Left ventricle myocardium inferior (tissue), 1 donor: ENCODE measurements around the gene NGB. TPM values are rescaled to one million over a fixed set of nuclear protein-coding genes. Genes with fewer than 3 reads are reported as not detected.

ENCODE experiments used
- DNase-seq: peaks from one replicate; pipeline ENCODE4 v3.0.0-alpha.2; 2020
- H3K27ac ChIP-seq: fragments of 200-600 bp; replicated peaks from 2 replicates; pipeline ENCODE4 v1.8.0; 2021
- H3K27me3 ChIP-seq: fragments of 200-600 bp; 2 replicates; pipeline ENCODE4 v1.8.0; 2021; ENCODE audit warnings: low read depth
- H3K36me3 ChIP-seq: fragments of 200-600 bp; 2 replicates; pipeline ENCODE4 v1.8.0; 2021
- H3K4me1 ChIP-seq: fragments of 200-600 bp; 2 replicates; pipeline ENCODE4 v1.8.0; 2021
- H3K4me3 ChIP-seq: fragments of 200-600 bp; 2 replicates; pipeline ENCODE4 v1.8.0; 2021; ENCODE audit warnings: mild to moderate bottlenecking, moderate library complexity
- H3K9me3 ChIP-seq: fragments of 200-600 bp; replicated peaks from 2 replicates; pipeline ENCODE4 v1.8.0; 2021
- intact Hi-C: fragments of 100-400 bp; cut with micrococcal nuclease; formaldehyde crosslinking; loops from one replicate; pipeline ENCODE4 v1.11.0; 2022
- total RNA-seq: library from RNA; stranded (reverse); fragmentation: NEBNext Ultra II Directional; extraction: Animal tissue kit (Norgen Biotek cat#: 25700); gene quantifications from one replicate; pipeline ENCODE4 v1.2.1, GENCODE V29; 2021
- TF ChIP-seq, protein P1 (sequence below): fragments of 200-600 bp; IDR thresholded peaks from 2 replicates; pipeline ENCODE4 v1.8.0; 2021; ENCODE audit warnings: antibody characterized with exemption, mild to moderate bottlenecking, borderline replicate concordance
- donor health status: DM: no; HTN: yes; CAD: no; lungs with severe emphysema.

NGB gene
- total RNA-seq, 1 donor from 2014 or later, result not detected

GRCh38 chr14:77236814-77237213 is 34.2 kb downstream of the NGB start:
- no peak for DNase-seq
- TF ChIP-seq, protein P1, sequence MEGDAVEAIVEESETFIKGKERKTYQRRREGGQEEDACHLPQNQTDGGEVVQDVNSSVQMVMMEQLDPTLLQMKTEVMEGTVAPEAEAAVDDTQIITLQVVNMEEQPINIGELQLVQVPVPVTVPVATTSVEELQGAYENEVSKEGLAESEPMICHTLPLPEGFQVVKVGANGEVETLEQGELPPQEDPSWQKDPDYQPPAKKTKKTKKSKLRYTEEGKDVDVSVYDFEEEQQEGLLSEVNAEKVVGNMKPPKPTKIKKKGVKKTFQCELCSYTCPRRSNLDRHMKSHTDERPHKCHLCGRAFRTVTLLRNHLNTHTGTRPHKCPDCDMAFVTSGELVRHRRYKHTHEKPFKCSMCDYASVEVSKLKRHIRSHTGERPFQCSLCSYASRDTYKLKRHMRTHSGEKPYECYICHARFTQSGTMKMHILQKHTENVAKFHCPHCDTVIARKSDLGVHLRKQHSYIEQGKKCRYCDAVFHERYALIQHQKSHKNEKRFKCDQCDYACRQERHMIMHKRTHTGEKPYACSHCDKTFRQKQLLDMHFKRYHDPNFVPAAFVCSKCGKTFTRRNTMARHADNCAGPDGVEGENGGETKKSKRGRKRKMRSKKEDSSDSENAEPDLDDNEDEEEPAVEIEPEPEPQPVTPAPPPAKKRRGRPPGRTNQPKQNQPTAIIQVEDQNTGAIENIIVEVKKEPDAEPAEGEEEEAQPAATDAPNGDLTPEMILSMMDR, result no peak
- H3K27me3 ChIP-seq, result peaks cover 9% of the 10 kb centered on the region
- H3K4me1 ChIP-seq, result no peaks in the 10 kb centered on the region
- no peaks in the 10 kb centered on the region for H3K9me3 ChIP-seq
- no peak overlapping the region for H3K4me3 ChIP-seq
- H3K27ac ChIP-seq, result no peak overlapping the region
- no peaks in the 10 kb centered on the region for H3K36me3 ChIP-seq
- intact Hi-C loops, result no loop called here

DNA sequence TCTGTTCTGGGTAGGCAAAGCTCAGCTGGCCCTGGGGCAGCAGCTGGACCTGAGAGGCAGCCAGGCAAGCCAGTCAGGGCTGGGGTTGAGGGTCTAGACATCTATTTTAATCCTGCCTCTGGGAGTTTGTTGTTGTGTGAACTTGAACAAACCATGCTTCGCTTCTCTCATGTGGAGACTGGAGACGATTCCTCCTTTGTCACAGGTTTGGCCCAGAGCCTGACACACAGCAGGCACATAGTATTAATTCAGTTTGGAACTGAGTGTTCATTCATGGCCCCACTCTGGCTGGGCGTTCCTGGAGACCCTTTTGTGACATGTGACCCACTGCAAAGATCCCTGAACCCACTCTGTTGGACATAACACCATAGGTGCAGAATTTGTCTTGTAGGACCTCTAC is 39.3 kb downstream of the NGB start:
- intact Hi-C loops, result no loop called here
- no peaks in the 10 kb centered on the region for H3K4me1 ChIP-seq
- TF ChIP-seq, protein P1, result no peak
- H3K27me3 ChIP-seq, result peaks cover 4% of the 10 kb centered on the region
- no peak for DNase-seq
- peaks cover 7% of the 10 kb centered on the region for H3K9me3 ChIP-seq
- H3K36me3 ChIP-seq, result no peaks in the 10 kb centered on the region
- no peak overlapping the region for H3K27ac ChIP-seq
- no peak overlapping the region for H3K4me3 ChIP-seq

- intact Hi-C loops, result no loop called here
- no peaks in the 10 kb centered on the region for H3K36me3 ChIP-seq
- no peaks in the 10 kb centered on the region for H3K27me3 ChIP-seq
- DNase-seq, result no peak
- H3K9me3 ChIP-seq, result peaks cover 7% of the 10 kb centered on the region
- TF ChIP-seq, protein P1, result no peak
- H3K27ac ChIP-seq, result no peak overlapping the region
- no peaks in the 10 kb centered on the region for H3K4me1 ChIP-seq
- no peak overlapping the region for H3K4me3 ChIP-seq
These were observed 40.1 kb downstream of the NGB start for GRCh38 chr14:77230914-77231313.

GRCh38 chr14:77228056-77228455 is 43.0 kb downstream of the NGB start:
- Histone ChIP-seq H3K27me3 (no peaks in the 10 kb centered on the region), H3K27ac (no peak overlapping the region), H3K4me3 (no peak overlapping the region), H3K36me3 (no peaks in the 10 kb centered on the region), H3K9me3 (peaks cover 7% of the 10 kb centered on the region), H3K4me1 (no peaks in the 10 kb centered on the region)
- no peak for DNase-seq
- intact Hi-C loops, result no loop called here
- TF ChIP-seq, protein P1, result no peak

DNA sequence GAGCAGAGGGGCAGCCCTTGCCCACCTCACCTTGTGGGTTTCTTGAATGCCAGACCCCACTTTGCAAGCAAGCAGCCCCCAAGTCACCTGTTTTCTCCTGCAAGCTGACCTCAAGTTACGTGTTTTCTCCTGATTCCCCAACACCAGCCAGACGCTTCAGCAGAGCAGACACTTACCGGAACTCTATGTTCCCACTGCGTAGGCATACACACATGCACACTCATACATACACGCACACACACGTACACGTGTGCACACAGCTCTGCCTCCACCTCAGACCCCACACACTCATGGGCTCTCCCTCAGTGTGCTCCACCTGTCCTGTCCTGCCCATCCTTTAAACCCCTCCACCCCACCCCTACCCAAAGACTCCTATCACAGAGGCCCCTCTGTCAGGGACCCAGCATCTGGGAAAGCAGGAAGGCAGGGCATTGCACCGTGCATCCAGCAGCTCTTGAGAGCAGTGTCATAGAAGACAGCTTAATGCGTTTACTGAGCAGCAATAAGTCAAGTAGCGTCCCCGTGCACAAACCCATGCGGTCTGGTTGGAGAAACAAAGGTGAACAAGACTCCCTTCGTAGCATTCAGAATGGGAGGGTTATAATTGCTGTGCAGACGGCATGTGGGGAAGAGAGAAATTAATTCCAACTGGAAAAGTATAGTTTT is 45.0 kb downstream of the NGB start:
- Histone ChIP-seq H3K27me3 (no peaks in the 10 kb centered on the region), H3K4me1 (no peaks in the 10 kb centered on the region), H3K9me3 (peaks cover 5% of the 10 kb centered on the region), H3K4me3 (no peak overlapping the region), H3K36me3 (no peaks in the 10 kb centered on the region), H3K27ac (no peak overlapping the region)
- intact Hi-C loops, result no loop called here
- DNase-seq, result no peak
- TF ChIP-seq, protein P1, result no peak
